ENCODE measurements around the gene KCNC1. TPM values are rescaled to one million over a fixed set of nuclear protein-coding genes. Genes with fewer than 3 reads are reported as not detected.

KCNC1 gene
- total RNA-seq, 3 donors from 2014 or later: 0.29 to 0.66 (median 0.34) TPM

DNA sequence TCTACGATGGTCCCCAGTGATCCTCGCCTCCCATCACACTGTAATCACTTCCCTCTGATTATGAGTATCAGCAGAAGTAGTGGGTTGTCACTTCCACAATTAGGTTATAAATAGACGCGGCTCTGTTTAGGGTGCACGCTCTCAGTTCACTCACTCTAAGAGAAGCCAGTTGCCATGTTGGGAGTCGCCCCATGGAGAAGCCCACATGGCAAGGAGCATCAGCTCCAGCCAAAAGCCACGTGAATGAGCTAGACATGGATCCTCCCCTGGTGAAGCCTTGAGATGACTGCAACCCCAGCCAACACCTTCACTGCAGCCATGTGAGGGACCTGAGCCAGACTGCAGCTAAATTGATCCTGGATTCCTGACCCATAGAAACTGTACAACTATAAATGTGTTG lies 41.6 kb upstream of the KCNC1 start:
- no peaks in the 10 kb centered on the region for H3K4me1 ChIP-seq (ENCODE audit: low read depth)
- no peaks in the 10 kb centered on the region for H3K36me3 ChIP-seq (ENCODE audit: low read depth)
- H3K4me3 ChIP-seq: no peak overlapping the region
- DNase-seq (no peak), ATAC-seq (no peak)
- intact Hi-C loops (cut with DNase I, micrococcal nuclease): no loop called here
- no peaks in the 10 kb centered on the region for H3K9me3 ChIP-seq
- TF ChIP-seq, protein P1, sequence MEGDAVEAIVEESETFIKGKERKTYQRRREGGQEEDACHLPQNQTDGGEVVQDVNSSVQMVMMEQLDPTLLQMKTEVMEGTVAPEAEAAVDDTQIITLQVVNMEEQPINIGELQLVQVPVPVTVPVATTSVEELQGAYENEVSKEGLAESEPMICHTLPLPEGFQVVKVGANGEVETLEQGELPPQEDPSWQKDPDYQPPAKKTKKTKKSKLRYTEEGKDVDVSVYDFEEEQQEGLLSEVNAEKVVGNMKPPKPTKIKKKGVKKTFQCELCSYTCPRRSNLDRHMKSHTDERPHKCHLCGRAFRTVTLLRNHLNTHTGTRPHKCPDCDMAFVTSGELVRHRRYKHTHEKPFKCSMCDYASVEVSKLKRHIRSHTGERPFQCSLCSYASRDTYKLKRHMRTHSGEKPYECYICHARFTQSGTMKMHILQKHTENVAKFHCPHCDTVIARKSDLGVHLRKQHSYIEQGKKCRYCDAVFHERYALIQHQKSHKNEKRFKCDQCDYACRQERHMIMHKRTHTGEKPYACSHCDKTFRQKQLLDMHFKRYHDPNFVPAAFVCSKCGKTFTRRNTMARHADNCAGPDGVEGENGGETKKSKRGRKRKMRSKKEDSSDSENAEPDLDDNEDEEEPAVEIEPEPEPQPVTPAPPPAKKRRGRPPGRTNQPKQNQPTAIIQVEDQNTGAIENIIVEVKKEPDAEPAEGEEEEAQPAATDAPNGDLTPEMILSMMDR (IDR thresholded peaks at IDR 0.05): no peak

DNA sequence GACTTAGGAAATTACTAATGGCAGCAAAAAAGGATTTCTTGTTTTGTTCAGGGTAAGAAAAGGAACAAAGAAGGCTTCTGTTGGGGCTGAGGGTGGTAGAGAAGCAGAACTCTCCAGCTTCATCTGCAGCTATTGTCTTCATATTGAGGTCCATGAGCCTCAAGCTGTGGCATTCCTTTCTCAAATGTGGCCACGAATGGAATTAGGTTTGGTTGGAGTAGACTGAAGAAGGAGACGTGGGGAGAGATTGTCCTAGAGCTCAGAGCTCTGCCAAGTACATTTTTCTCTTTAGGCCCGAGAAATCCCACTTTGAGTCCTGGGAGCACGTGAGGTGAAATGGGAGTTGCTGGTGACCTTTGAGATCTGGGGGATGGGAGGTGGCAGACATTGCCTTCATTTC lies 41.0 kb upstream of the KCNC1 start:
- ATAC-seq (no peak), DNase-seq (no peak)
- no peak overlapping the region for H3K4me3 ChIP-seq
- no peaks in the 10 kb centered on the region for H3K4me1 ChIP-seq (ENCODE audit: low read depth)
- no peaks in the 10 kb centered on the region for H3K9me3 ChIP-seq
- intact Hi-C loops (cut with DNase I, micrococcal nuclease): no loop called here
- H3K36me3 ChIP-seq (ENCODE audit: low read depth): no peaks in the 10 kb centered on the region
- TF ChIP-seq, protein P1 (IDR thresholded peaks at IDR 0.05): no peak

- DNase-seq: no peak
- H3K36me3 ChIP-seq (ENCODE audit: low read depth): no peaks in the 10 kb centered on the region
- ATAC-seq: no peak
- TF ChIP-seq, protein P1 (IDR thresholded peaks at IDR 0.05): no peak
- intact Hi-C loops (cut with DNase I, micrococcal nuclease): no loop called here
- H3K4me1 ChIP-seq (ENCODE audit: low read depth): no peaks in the 10 kb centered on the region
- H3K4me3 ChIP-seq: no peak overlapping the region
- H3K9me3 ChIP-seq: no peaks in the 10 kb centered on the region
Observed at GRCh38 chr11:17694494-17695110, 40.0 kb upstream of the KCNC1 start.

DNA sequence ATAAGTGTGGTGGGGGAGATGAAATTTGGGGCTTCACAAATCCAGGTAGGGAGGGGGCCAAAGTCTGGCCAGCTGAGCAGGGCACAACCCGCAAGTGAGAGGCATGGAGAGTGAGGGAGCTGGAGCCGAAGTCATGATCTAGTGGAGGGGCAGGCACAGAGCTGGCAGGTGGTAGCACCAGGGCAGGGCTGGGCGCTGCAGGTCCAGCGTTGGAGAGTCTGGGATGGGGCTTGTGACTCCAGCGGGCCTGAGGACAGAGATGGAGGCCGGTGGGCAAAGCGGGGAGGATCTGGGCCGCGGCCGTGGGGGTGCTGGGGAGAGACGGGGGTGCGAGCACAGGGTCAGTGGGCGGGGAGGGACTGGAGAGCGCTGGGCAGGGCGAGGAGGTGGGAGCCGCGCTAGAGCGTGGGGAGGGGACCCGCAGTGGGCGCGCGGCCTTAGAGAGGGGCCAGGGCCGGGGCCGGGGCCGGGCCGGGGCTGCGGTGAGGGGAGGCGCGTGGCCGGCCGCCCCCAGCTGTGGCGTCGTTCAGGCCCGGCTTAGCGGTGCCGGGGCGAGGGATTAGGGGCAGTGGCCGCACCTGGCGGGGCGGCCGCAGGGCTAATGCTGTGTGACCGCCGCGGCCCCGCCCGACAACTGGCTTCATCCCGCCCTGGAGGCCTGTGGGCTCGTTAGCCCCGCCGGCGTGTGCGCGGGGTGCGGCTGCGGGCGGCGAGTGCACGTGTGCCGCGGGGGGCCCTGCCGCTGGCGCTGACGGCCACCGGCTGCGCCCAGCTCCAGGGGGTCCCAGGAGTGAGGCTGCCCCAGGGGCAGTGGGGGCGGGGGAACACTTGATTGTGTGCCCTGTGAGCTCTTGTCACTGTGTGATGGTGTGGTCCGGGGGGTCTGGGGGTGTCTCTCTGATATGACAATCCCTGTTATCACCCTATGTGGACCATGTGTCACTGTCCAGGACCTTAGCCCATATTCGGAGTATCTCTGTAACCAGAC lies 38.8 kb upstream of the KCNC1 start:
- no peaks in the 10 kb centered on the region for H3K36me3 ChIP-seq (ENCODE audit: low read depth)
- H3K9me3 ChIP-seq: no peaks in the 10 kb centered on the region
- TF ChIP-seq, protein P1 (IDR thresholded peaks at IDR 0.05): no peak
- intact Hi-C loops (cut with DNase I, micrococcal nuclease): no loop called here
- no peak for ATAC-seq
- H3K4me3 ChIP-seq: no peak overlapping the region
- no peaks in the 10 kb centered on the region for H3K4me1 ChIP-seq (ENCODE audit: low read depth)
- DNase-seq: no peak

GRCh38 chr11:17696741-17697140 lies 37.8 kb upstream of the KCNC1 start:
- DNase-seq: no peak
- ATAC-seq: no peak
- Histone ChIP-seq H3K36me3 (ENCODE audit: low read depth) (no peaks in the 10 kb centered on the region), H3K4me1 (ENCODE audit: low read depth) (no peaks in the 10 kb centered on the region), H3K9me3 (no peaks in the 10 kb centered on the region), H3K4me3 (no peak overlapping the region)
- intact Hi-C loops (cut with DNase I, micrococcal nuclease): no loop called here
- TF ChIP-seq, protein P1 (IDR thresholded peaks at IDR 0.05): no peak
